BJ (cell line): ENCODE results near the gene RUNX2. TPM values are rescaled to one million over a fixed set of nuclear protein-coding genes. Genes with fewer than 3 reads are reported as not detected.

Source experiments
- CTCF ChIA-PET: fragments of 350-600 bp; formaldehyde crosslinking; extraction: SDS; loops from one replicate; lab custom pipeline; 2021; ENCODE audit warnings: antibody characterized with exemption, inconsistent platforms; lab: Yijun Ruan, JAX
- POLR2A ChIA-PET: fragments of 300-600 bp; sonication (Branson Sonifier 250); formaldehyde crosslinking; extraction: SDS; loops from one replicate; lab custom pipeline; 2021; ENCODE audit warnings: antibody characterized with exemption; lab: Charles Lee
- DNase-seq: peaks from one replicate; pipeline ENCODE4 v3.0.0-alpha.2; 2011; ENCODE audit warnings: low read depth
- H3K27me3 ChIP-seq: 2 replicates; pipeline ENCODE4 v1.6.0; 2011; ENCODE audit warnings: low read length; ENCODE audit not compliant: control insufficient read depth, insufficient read depth
- H3K36me3 ChIP-seq: 2 replicates; pipeline ENCODE4 v1.5.1; 2011; ENCODE audit warnings: low read length; ENCODE audit not compliant: control insufficient read depth, insufficient read depth
- H3K4me3 ChIP-seq: 2 replicates; pipeline ENCODE4 v1.5.1; 2011; ENCODE audit warnings: low read depth, mild to moderate bottlenecking, control low read depth, low read length
- CTCF ChIP-seq: IDR thresholded peaks from 2 replicates; pipeline ENCODE4 v1.5.1; 2011; ENCODE audit warnings: low read depth, mild to moderate bottlenecking, control low read depth, inconsistent platforms, low read length, moderate library complexity; ENCODE audit not compliant: insufficient read depth
- polyA plus RNA-seq: library from polyadenylated mRNA; depleted of rRNA; stranded (reverse); fragments of >200 nt; gene quantifications from 2 replicates; pipeline ENCODE4 v1.2.3, GENCODE V29; 2011

Gene RUNX2
- polyA plus RNA-seq, 1 experiment: 1.5 TPM

GRCh38 chr6:45640811-45641210 lies 312.7 kb downstream of the RUNX2 start:
- Histone ChIP-seq H3K27me3 (no peaks in the 10 kb centered on the region), H3K4me3 (no peak overlapping the region), H3K36me3 (no peaks in the 10 kb centered on the region)
- CTCF ChIA-PET: no interaction called here
- DNase-seq: no peak
- TF ChIP-seq CTCF: no peak
- POLR2A ChIA-PET: no interaction called here

DNA sequence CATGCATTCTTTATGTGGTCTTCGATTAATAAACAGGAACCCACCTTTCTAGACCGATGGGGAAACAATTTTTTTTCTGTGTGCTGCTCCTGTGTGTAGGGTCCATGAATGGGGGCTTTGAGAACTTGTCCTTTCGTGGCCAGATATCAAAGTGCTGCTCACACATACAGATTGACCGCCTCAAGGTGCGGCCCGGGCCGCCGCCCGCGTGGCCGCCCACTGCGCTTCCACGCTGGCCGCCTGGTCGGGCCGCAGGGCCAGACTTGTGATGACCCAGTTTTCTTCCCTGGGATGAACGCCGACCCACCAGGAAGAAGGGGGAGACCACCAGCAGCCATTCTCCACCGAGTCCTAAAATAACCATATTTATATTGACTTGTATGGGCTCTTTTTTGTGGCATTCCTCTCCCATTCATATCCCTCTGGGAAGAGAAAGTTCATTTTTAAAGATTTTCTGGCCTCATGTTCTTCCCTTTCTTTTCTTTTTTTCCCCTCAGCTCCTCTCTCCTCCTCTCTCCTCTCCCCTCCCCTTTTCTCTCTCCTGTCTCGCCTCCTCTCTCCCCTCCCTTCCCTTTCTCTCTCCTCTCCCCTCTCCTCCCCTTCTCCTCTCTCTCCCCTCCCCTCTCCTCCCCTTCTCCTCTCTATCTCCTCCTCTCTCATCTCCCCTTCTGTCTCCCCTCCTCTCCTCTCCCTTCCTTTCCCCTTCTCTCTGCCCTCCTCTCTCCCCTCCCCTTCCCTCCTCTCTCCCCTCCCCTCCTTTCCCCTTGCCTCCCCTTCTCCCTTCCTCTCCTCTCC lies 314.4 kb downstream of the RUNX2 start:
- Histone ChIP-seq H3K27me3 (no peaks in the 10 kb centered on the region), H3K36me3 (no peaks in the 10 kb centered on the region), H3K4me3 (no peak overlapping the region)
- ChIA-PET POLR2A (no interaction called here), CTCF (no interaction called here)
- TF ChIP-seq CTCF: no peak
- DNase-seq: no peak

DNA sequence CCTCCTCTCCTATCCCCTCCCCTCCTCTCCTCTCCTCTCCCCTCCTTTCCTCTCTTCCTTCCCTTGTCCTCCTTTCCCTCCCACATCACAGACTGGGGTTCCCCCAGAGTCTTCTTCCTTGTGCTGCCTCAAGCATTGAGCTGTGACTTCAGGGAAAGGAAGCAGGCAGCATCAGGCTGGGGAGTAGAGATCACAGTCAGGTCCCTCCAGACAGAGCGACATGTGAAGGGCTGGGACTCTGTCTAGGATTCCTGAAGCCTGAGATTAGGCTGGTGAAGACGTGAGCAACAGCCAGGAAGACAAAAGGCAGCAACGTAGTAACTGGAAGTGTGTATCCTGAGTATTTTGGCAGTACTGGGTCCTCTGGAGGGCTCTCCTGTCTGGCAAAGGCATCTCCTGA lies 315.0 kb downstream of the RUNX2 start:
- CTCF ChIA-PET: no interaction called here
- H3K36me3 ChIP-seq: no peaks in the 10 kb centered on the region
- no peak for DNase-seq

DNA sequence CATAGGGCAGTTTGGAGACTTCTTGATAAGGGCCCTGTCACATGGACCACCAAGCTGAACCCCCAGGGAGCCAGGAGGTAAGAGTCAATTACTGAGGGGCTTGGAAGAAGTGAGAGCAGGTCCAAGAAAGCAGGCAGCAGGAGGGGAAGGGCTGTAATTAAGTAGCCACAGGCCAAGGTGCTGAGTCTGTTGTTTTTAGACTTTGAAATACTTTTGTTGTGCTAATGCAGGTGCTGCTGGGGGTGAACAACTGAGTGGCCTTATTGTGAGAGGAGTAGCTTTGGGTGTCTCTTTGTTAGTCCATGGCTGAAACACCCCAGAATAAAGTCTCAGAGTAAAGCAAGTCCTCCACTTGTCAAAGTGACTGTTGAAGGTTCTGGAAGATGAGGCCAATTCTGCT lies 316.6 kb downstream of the RUNX2 start:
- CTCF ChIA-PET: no interaction called here
- no peak for TF ChIP-seq CTCF
- Histone ChIP-seq H3K27me3 (no peaks in the 10 kb centered on the region), H3K4me3 (no peak overlapping the region), H3K36me3 (no peaks in the 10 kb centered on the region)
- no peak for DNase-seq
- POLR2A ChIA-PET: no interaction called here

More for the DNA sequence above, 315.0 kb downstream of the RUNX2 start:
- POLR2A ChIA-PET: no interaction called here
- H3K4me3 ChIP-seq: no peak overlapping the region
- no peaks in the 10 kb centered on the region for H3K27me3 ChIP-seq
- no peak for TF ChIP-seq CTCF

DNA sequence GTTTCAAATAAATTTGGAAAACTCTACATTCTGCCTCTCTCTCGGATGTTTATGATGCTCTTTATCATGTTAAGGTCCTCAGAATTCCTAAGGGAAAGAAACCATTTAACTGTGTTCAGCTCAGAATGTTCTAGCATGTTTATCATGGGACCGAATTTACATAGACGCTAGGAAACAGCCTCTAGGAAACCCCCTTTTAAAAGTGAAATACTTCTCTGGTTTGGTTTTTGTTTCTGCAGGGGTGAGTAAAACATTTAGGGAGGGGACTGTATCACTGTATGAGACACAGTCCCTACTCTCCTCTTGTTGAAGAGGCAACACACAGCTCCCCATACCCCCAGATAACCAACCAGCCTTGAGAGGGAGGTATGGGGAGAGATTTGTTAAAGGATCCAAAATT lies 317.2 kb downstream of the RUNX2 start:
- Histone ChIP-seq H3K36me3 (no peaks in the 10 kb centered on the region), H3K27me3 (no peaks in the 10 kb centered on the region), H3K4me3 (no peak overlapping the region)
- DNase-seq: no peak
- ChIA-PET POLR2A (no interaction called here), CTCF (interaction anchor here (1.1 kb wide), 1 partner anchor 10 kb away, joined by 3 read pairs; no protein-coding TSS in a partner anchor)
- no peak for TF ChIP-seq CTCF
